Lower leg skin (tissue), 3 donors: Measurements from ENCODE around the gene NOC4L.

Experiments
- CTCF ChIP-seq, 3 donors: fragments of 450-650 bp; IDR thresholded peaks; one replicate each; pipeline ENCODE4 v1.5.1; 2016; ENCODE audit warnings: antibody characterized with exemption in 3 of 3, mild to moderate bottlenecking in 3 of 3, moderate library complexity in 2 of 3
- POLR2A ChIP-seq, 2 donors: fragments of 450-650 bp; IDR thresholded peaks; one replicate each; pipeline ENCODE4 v1.6.1; 2016 to 2017; ENCODE audit warnings: antibody characterized with exemption in 2 of 2, mild to moderate bottlenecking in 1 of 2, moderate library complexity in 1 of 2

GRCh38 chr12:132095520-132096409 lies 48.5 kb upstream of the NOC4L start:
- TF ChIP-seq CTCF (IDR thresholded peaks at IDR 0.05) (no peak), POLR2A (IDR thresholded peaks at IDR 0.05) (no peak)
